ENCODE measurements around the gene CRABP1. TPM values are rescaled to one million over a fixed set of nuclear protein-coding genes. Genes with fewer than 3 reads are reported as not detected.
A peak's percentile ranks its signal among the peaks of the same experiment; 100 is the strongest.

CRABP1 gene
- polyA plus RNA-seq, 3 donors: not detected

DNA sequence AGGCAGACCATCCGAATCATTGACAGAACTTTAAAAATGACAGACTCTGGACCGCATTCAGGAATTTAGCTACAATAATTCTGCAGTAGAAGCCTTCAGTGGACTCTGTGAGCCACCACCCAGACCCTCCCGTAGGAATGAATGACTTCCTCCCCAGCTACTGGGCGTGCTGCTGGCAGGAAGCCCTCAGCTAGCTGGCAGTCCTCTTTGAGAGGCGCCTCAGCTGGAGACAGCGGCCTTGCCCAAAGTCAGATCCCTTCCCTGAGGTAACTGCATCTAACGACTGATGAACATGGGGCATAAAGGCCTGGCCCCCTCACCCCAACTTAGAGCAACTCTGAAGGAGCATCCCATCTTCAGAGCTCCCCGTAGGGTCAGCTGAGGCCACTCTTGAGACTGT, 25.8 kb downstream of the CRABP1 start:
- TF ChIP-seq, protein P1, sequence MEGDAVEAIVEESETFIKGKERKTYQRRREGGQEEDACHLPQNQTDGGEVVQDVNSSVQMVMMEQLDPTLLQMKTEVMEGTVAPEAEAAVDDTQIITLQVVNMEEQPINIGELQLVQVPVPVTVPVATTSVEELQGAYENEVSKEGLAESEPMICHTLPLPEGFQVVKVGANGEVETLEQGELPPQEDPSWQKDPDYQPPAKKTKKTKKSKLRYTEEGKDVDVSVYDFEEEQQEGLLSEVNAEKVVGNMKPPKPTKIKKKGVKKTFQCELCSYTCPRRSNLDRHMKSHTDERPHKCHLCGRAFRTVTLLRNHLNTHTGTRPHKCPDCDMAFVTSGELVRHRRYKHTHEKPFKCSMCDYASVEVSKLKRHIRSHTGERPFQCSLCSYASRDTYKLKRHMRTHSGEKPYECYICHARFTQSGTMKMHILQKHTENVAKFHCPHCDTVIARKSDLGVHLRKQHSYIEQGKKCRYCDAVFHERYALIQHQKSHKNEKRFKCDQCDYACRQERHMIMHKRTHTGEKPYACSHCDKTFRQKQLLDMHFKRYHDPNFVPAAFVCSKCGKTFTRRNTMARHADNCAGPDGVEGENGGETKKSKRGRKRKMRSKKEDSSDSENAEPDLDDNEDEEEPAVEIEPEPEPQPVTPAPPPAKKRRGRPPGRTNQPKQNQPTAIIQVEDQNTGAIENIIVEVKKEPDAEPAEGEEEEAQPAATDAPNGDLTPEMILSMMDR (IDR thresholded peaks at IDR 0.05): no peak
- Histone ChIP-seq H3K4me1 (ENCODE audit: control insufficient read depth in 1 of 2, insufficient read depth in 2 of 2, low read length in 2 of 2) (peaks cover 19 to 23% of the 10 kb centered on the region in 2 donors), H3K4me2 (replicated peaks; ENCODE audit: extremely low read depth, low read length, poor library complexity, severe bottlenecking) (no peak overlapping the region), H3K36me3 (replicated peaks in 1 of 2; ENCODE audit: control insufficient read depth in 1 of 2, insufficient read depth in 2 of 2, low read length in 2 of 2) (no peaks in the 10 kb centered on the region), H3K9ac (ENCODE audit: insufficient read depth, low read length, poor library complexity, severe bottlenecking) (no peak overlapping the region), H3K79me2 (ENCODE audit: insufficient read depth, low read length) (no peaks in the 10 kb centered on the region), H2AFZ (ENCODE audit: insufficient read depth, low read depth, low read length, poor library complexity, severe bottlenecking) (peak overlapping the region; percentile 60), H3K27me3 (ENCODE audit: control insufficient read depth in 2 of 2, insufficient read depth in 2 of 2, low read length in 2 of 2) (no peaks in the 10 kb centered on the region), H3K4me3 (replicated peaks in 1 of 3; ENCODE audit: low read depth in 2 of 3, low read length in 3 of 3) (no peak overlapping the region), H4K20me1 (ENCODE audit: insufficient read depth, low read length) (no peaks in the 10 kb centered on the region), H3K27ac (ENCODE audit: low read depth in 1 of 2, low read length in 2 of 2) (no peak overlapping the region), H3K9me3 (replicated peaks in 1 of 2; ENCODE audit: control insufficient read depth in 1 of 2, insufficient read depth in 1 of 2, low read length in 2 of 2) (no peaks in the 10 kb centered on the region)
- intact Hi-C loops (cut with micrococcal nuclease): no loop called here
- Mint-ChIP-seq H3K27ac (no peak overlapping the region), H3K4me1 (peaks cover 31% of the 10 kb centered on the region), H3K9me3 (peaks cover 0 to 6% (median 0%) of the 10 kb centered on the region in 7 donors), H3K4me3 (no peak overlapping the region), H3K27me3 (ENCODE audit: low read depth in 3 of 3) (peaks cover 3 to 7% (median 5%) of the 10 kb centered on the region in 3 donors), H3K36me3 (no peaks in the 10 kb centered on the region)
- 18% methylated on average over 8 of the region's 8 CpGs for WGBS (ENCODE audit: insufficient coverage)
- no peak for DNase-seq

DNA sequence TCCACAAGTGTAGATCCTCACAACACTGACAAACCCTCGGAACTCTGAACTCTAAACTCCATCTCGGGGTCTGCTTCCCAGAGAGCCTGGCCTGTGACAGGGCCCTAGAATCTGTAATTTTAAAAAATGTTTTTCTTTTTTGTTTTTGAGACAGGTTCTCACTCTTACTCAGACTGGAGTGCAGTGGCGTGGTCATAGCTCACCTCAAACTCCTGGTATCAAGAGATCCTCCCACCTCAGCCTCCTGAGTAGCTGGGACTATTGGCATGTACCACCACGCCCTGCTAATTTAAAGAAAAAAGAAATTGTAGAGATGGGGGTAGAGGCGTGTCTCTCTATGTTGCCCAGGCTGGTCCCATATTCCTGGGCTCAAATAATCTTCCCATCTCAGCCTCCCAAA, 26.2 kb downstream of the CRABP1 start:
- peaks cover 0 to 6% (median 0%) of the 10 kb centered on the region in 7 donors for H3K9me3 Mint-ChIP-seq
- Histone ChIP-seq H3K36me3 (replicated peaks in 1 of 2; ENCODE audit: control insufficient read depth in 1 of 2, insufficient read depth in 2 of 2, low read length in 2 of 2) (no peaks in the 10 kb centered on the region), H3K9ac (ENCODE audit: insufficient read depth, low read length, poor library complexity, severe bottlenecking) (no peak overlapping the region), H3K4me1 (ENCODE audit: control insufficient read depth in 1 of 2, insufficient read depth in 2 of 2, low read length in 2 of 2) (peaks cover 15 to 19% of the 10 kb centered on the region in 2 donors), H3K27ac (ENCODE audit: low read depth in 1 of 2, low read length in 2 of 2) (no peak overlapping the region), H3K79me2 (ENCODE audit: insufficient read depth, low read length) (no peaks in the 10 kb centered on the region), H3K27me3 (ENCODE audit: control insufficient read depth in 2 of 2, insufficient read depth in 2 of 2, low read length in 2 of 2) (no peaks in the 10 kb centered on the region), H2AFZ (ENCODE audit: insufficient read depth, low read depth, low read length, poor library complexity, severe bottlenecking) (peak overlapping the region; percentile 60), H3K4me3 (replicated peaks in 1 of 3; ENCODE audit: low read depth in 2 of 3, low read length in 3 of 3) (no peak overlapping the region), H4K20me1 (ENCODE audit: insufficient read depth, low read length) (no peaks in the 10 kb centered on the region), H3K4me2 (replicated peaks; ENCODE audit: extremely low read depth, low read length, poor library complexity, severe bottlenecking) (no peak overlapping the region), H3K9me3 (replicated peaks in 1 of 2; ENCODE audit: control insufficient read depth in 1 of 2, insufficient read depth in 1 of 2, low read length in 2 of 2) (no peaks in the 10 kb centered on the region)
- TF ChIP-seq, protein P1 (IDR thresholded peaks at IDR 0.05): no peak
- H3K27ac Mint-ChIP-seq: no peak overlapping the region
- WGBS (ENCODE audit: insufficient coverage): no CpG with 5 or more reads among the region's 5 CpGs
- H3K27me3 Mint-ChIP-seq (ENCODE audit: low read depth in 3 of 3): peaks cover 3 to 7% (median 5%) of the 10 kb centered on the region in 3 donors
- DNase-seq: no peak
- peaks cover 27% of the 10 kb centered on the region for H3K4me1 Mint-ChIP-seq
- no peaks in the 10 kb centered on the region for H3K36me3 Mint-ChIP-seq
- no peak overlapping the region for H3K4me3 Mint-ChIP-seq
- intact Hi-C loops (cut with micrococcal nuclease): no loop called here
